GM21515 (cell line): ENCODE results near the gene STK39.

ENCODE experiments used
- ATAC-seq: cut with Tn5 transposase; IDR thresholded peaks from one replicate; pipeline ENCODE4 v1.9.1; 2021; ENCODE audit not compliant: unreplicated experiment

The STK39 gene

GRCh38 chr2:167964650-167965413 is 282.6 kb downstream of the STK39 start:
- no peak for ATAC-seq

DNA sequence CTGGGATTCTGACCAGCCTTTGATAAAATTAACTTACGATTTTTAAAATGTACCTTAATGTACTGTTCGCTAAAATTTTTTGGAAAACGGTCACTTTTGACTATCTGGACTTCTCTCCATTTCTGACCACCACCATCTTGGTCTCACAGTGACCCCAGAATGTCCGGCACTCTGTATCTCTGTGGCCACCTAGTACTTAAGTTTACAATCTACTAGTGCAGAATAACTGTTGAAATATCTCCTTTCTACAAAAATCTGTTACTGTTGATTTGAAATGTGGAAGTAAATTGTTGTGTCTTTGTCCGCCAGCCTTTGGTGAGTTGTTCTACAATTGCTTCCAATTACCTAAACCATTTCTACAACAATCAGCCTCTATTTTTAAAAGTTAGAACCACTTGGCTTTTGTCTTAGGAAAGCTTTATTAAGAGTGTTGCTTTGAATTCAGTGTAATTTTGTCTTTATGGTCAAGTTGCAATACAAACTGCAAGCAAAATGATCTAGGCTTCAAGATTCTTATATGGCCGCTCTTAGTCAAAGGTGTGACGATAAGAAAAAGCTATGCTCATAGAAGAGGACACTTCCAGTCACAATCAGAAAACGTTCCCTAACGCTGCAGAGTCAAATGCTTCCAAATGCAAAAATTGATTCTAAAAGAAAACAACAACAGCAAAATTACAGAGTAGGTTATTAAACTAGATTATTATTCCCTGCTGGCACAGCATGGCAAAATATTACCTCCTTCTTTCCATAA is 283.3 kb downstream of the STK39 start:
- ATAC-seq: no peak

DNA sequence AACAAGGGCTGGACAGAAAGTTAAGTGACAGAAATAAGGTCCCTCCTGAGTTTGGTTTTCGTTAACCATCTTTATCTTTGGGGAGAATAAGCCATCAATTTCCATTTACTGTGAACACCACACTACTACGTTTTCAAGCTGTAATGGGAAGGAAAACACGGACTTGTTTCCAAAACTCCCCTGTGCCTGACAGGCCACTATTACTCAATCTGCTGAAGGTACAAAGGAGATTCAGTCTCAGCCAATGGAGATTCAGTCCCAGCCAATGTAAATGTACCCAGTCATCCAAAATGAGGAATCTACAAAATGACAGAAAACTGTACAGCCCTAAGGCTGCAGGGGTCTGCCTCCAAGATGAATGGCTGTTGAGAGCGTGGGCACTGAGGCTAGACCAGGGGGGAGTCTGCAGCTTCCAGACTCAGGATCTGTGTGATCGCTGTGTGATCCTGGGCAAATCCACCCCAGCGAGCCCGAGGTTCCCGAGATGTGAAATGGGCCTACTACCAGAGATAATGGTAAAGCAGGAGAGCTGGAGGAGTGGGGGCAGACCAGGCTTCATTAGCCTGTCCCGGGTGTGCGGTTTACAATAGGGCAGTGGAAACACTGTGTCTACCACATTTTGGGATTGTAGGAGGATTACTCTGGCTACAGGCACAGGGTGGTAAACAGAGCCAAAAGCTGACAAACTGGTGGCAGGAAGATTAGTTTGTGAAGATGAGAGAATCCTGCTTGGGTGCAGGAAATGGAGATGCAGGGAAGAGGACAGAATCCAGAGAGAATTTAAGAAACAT is 284.8 kb downstream of the STK39 start:
- no peak for ATAC-seq

DNA sequence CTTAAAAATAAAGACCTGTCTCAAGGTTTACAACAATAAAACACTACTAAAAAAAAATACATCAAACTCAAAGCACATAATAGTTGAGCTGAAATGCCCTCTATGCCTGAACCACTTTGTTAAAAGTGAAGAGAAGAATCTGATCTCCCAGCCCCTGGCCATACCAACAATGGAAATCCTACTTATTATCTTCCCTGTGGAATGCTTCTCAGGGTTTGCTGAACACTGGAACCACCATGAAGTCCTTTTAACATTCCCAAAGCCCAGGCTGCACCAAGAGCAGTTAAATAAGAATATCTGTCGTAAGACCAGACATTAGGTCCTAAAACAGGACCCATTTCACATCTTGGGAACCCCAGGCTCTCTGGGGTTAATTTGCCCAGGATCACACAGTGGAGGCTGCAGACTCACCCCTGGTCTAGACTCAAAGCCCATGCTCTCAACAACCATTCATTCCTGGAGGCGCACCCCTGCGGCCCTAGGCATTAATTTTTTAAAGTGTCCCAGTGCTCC is 285.8 kb downstream of the STK39 start:
- ATAC-seq: no peak

DNA sequence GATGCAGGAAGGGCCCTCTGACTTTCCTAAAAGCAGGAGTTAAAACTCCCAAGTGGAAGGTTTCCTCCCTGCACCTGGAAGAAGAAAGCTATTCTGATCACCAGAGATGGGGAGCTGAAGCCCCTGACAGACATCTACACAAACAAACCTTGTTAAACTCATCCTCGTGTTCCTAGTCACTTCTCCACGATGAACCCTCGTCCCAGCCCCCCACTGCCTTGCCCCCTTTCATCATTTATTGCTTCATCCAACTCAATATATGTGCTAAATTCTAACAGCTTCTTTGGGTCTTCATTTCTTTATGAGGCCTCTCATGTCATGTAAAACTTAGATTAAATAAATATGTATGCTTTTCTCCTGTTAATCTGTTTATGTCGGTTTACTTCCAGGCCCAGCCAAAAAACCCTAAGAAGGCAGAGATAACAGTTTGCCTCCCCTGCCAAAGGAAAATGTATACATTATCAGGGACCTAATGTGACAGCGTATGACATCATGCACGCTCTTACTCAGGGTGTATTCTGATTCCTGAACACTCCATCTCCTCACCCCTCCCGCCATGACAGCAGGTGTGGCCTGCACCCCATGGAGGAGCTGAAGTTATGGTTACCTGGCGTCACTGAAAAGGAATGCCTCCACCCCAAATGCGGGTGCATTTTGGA is 287.2 kb downstream of the STK39 start:
- no peak for ATAC-seq

- ATAC-seq: no peak
These were observed 289.7 kb downstream of the STK39 start for GRCh38 chr2:167957662-167958061.

- ATAC-seq: no peak
These were observed 292.0 kb downstream of the STK39 start for GRCh38 chr2:167955264-167955906.

GRCh38 chr2:167954495-167954894 is 292.9 kb downstream of the STK39 start:
- ATAC-seq: no peak

DNA sequence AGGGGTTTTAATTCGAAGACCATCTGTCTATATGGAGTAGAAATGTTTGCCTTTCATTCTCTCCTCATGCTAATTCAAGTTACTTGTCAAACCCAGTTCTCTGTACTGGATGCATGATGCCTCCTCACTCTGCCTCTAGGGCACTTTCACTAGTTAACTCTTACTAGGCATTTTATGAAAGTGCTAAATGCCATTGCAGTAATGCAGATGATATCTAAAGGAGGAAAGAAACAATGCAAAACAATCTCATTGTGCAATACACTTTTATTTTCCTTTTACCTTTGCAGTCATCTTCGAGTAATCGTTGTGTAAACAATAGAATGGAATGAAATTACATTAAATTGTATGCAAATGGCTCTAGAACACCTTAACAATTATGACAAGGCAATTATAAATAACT is 293.6 kb downstream of the STK39 start:
- no peak for ATAC-seq

- ATAC-seq: no peak
These were observed 296.8 kb downstream of the STK39 start for GRCh38 chr2:167950571-167950970.

- ATAC-seq: no peak
These were observed 301.0 kb downstream of the STK39 start for GRCh38 chr2:167946441-167946841.

- ATAC-seq: no peak
These were observed 301.6 kb downstream of the STK39 start for GRCh38 chr2:167945660-167946368.

GRCh38 chr2:167944825-167945659 is 302.4 kb downstream of the STK39 start:
- no peak for ATAC-seq

GRCh38 chr2:167943897-167944296 is 303.5 kb downstream of the STK39 start:
- no peak for ATAC-seq

- ATAC-seq: no peak
These were observed 304.0 kb downstream of the STK39 start for GRCh38 chr2:167943368-167943767.

- no peak for ATAC-seq
These were observed 304.9 kb downstream of the STK39 start for GRCh38 chr2:167942366-167943081.

GRCh38 chr2:167941604-167942003 is 305.8 kb downstream of the STK39 start:
- no peak for ATAC-seq
